Prostate gland (tissue), 2 donors: ENCODE results near the gene SPATA4.

Experiments used
- POLR2A ChIP-seq: fragments of 450-650 bp; IDR thresholded peaks from one replicate; pipeline ENCODE4 v1.6.1; 2016; ENCODE audit warnings: antibody characterized with exemption, mild to moderate bottlenecking
- POLR2AphosphoS5 ChIP-seq: sonication (generic); formaldehyde crosslinking; IDR thresholded peaks from one replicate; pipeline ENCODE4 v1.6.1; 2017; ENCODE audit warnings: antibody characterized with exemption
- TF ChIP-seq, protein P1 (sequence below), 4 experiments: fragments of 200-600 bp in 2 of 4; fragments of 450-650 bp in 2 of 4; sonication (generic) in 2 of 4; IDR thresholded peaks; 1 replicate in 3 of 4; 2 replicates in 1 of 4; pipeline ENCODE4 v1.5.1; 2016 to 2019; ENCODE audit warnings: antibody characterized with exemption in 4 of 4, mild to moderate bottlenecking in 2 of 4, moderate library complexity in 2 of 4

- no peak for TF ChIP-seq POLR2A
- TF ChIP-seq, protein P1, sequence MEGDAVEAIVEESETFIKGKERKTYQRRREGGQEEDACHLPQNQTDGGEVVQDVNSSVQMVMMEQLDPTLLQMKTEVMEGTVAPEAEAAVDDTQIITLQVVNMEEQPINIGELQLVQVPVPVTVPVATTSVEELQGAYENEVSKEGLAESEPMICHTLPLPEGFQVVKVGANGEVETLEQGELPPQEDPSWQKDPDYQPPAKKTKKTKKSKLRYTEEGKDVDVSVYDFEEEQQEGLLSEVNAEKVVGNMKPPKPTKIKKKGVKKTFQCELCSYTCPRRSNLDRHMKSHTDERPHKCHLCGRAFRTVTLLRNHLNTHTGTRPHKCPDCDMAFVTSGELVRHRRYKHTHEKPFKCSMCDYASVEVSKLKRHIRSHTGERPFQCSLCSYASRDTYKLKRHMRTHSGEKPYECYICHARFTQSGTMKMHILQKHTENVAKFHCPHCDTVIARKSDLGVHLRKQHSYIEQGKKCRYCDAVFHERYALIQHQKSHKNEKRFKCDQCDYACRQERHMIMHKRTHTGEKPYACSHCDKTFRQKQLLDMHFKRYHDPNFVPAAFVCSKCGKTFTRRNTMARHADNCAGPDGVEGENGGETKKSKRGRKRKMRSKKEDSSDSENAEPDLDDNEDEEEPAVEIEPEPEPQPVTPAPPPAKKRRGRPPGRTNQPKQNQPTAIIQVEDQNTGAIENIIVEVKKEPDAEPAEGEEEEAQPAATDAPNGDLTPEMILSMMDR (IDR thresholded peaks at IDR 0.05) = no peak
- no peak for TF ChIP-seq POLR2AphosphoS5
Measured at GRCh38 chr4:176241703-176242102, 46.3 kb upstream of the SPATA4 start.
